ENCODE measurements around the gene ZNF283.
"Not testable (repeated sequence)": the region's sequence is repeated elsewhere in the genome, so short reads cannot be mapped to it uniquely, and the experiment has no call there.

ZNF283 gene

DNA sequence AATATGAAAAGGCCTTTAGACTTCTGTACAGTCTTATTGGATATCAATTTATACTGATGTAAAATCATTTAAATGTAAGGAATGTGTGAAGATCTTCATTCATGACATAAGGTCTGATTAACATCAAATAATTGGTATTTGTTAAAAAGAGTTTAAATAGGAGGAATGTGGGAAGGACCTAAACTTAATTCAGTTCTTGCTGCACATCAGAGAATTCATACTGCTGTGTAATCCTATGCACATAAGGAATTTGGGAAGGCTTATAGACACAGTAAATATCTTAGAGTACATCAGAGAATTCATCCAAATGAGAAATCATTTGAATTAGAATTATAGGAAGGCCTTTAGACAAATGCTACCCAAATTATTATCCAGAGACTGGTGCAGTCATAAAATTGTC is 21.7 kb downstream of the ZNF283 start:
- DNase-seq (ENCODE audit: low read depth, low spot score), result no peak

GRCh38 chr19:43858174-43858573 is 31.1 kb downstream of the ZNF283 start:
- no peak for DNase-seq (ENCODE audit: low read depth, low spot score)

DNA sequence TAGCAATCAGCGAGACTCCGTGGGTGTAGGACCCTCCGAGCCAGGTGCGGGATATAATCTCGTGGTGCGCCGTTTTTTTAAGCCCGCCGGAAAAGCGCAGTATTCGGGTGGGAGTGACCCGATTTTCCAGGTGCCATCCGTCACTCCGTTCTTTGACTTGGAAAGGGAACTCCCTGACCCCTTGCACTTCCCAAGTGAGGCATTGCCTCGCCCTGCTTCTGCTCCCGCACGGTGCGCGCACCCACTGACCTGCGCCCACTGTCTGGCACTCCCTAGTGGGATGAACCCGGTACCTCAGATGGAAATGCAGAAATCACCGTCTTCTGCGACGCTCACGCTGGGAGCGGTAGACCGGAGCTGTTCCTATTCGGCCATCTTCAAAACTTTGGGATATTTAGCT is 39.8 kb downstream of the ZNF283 start:
- DNase-seq (ENCODE audit: low read depth, low spot score), result not testable (repeated sequence)

GRCh38 chr19:43872547-43873336 is 45.6 kb downstream of the ZNF283 start:
- no peak for DNase-seq (ENCODE audit: low read depth, low spot score)

DNA sequence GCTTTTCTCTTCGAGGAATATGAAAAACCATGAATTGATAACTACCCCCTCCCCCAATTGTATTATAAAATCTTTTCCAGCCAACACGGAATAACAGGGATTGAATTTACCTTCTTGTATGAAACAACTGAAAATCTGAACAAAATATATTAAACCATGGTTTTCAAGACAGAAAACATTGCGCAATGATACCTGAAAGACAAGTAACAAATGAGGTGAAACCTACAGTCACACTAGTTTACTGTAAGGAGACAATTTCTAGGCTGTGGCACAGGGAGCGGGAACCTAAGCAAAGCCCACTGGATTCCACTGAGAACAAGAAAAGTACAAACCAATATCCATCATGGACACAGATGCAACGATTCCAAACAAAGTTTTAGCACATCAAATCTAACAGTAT is 53.4 kb downstream of the ZNF283 start:
- no peak for DNase-seq (ENCODE audit: low read depth, low spot score)

DNA sequence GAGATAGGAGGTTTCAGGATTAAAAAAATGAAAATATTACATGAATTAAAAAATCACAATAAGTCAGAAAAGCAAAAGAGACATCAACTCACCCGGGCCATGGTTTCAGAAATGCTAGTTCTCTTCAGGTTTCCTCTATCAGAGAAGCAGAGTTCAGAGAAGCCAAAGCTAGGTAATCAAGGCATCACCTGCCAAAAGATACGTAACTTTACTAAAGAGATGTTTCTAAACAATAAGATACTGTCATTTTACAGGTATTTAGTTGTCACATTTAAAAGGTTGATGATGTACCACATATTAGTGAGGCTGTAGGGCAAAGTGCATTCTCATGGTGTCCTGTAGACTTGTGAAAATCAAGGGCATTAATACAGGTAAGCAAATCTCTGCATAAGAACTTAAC is 56.7 kb downstream of the ZNF283 start, which contains the start of gene ZNF404:
ZNF404 (minus strand) TSS at position 101 of the 400 bp plus-strand sequence.
- DNase-seq (ENCODE audit: low read depth, low spot score), result no peak

DNA sequence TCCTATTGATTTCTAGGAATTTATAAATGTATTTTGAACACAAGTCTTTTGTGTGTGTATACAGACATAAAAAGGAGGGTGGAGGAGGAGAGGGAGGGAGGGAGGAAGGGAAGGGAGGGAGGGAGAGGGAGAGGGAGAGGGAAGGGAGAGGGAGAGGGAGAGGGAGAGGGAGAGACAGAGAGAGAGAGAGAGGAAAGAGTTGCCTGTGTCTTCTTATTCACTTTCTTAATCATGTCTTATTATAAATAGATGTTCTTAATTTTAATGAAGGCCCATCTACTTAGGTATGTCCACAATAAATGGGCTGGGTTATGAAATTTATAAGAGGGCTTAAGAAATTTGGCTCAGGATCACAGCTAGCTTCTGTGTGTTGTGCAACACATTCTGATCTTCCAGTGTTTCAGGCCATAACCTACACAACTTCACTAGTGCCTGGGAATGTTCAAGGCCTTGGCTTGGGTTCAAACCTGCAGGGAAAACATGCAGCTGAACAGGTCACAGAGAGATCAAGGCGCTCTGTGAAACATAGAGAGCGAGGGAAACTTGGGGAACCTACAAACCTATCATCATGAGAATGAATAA is 68.7 kb downstream of the ZNF283 start:
- no peak for DNase-seq (ENCODE audit: low read depth, low spot score)

All from activated CD4-positive, CD25-positive, alpha-beta regulatory T cell treated with anti-CD3 and anti-CD28 coated beads, Interleukin-2, amount 50 U/mL, for 16 hours (primary cell).